GM03348 (cell line): ENCODE data around the gene NCS1.
"Not testable (repeated sequence)": the region's sequence is repeated elsewhere in the genome, so short reads cannot be mapped to it uniquely, and the experiment has no call there.

ENCODE experiments used
- DNase-seq: peaks from one replicate; pipeline ENCODE4 v3.0.0; 2012; ENCODE audit warnings: low spot score

Gene NCS1

DNA sequence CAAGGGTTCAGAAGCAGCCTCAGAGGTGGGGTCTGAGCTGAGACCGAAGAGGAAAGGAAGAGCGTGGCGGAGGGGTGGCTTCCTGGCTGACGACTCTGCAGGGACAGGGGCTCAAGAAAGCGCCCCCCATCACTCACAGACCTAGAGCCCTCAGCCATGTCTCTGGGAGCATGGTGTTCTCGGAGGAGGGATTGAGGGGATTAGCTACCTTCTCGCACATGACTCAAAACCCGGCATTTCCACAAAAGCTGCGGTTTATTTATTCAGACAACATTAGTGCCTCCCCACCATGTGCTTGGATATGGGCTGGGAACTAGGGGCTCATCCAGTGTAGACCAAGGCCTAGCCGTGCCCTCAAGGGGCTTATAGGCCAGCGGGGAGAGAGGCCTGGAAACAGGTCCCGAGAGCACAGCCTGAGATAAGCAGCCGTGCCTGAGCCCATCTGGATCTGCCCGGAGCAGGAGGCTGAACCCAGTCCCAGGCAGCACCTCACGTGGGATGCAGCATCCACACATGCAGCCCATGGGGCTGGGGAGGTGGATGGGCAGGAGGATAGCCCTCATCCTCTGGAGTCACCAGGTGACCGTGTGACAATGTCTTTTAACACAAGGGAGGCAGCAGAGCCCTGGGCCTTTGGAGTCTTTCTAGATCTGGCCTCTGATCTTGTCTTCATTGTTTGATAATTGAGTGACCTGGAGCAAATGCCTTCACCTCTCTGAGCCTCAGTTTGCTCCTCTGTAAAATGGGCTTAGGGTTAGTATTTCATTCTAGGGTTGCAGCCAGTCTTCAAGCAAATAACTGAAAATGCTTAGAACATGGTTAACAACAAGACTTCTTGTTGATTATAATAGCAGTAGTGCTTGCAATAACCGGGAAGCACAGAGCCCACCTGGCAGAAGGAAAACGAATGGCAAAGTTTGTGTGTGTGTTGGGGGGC is 92.5 kb downstream of the NCS1 start:
- DNase-seq: no peak

DNA sequence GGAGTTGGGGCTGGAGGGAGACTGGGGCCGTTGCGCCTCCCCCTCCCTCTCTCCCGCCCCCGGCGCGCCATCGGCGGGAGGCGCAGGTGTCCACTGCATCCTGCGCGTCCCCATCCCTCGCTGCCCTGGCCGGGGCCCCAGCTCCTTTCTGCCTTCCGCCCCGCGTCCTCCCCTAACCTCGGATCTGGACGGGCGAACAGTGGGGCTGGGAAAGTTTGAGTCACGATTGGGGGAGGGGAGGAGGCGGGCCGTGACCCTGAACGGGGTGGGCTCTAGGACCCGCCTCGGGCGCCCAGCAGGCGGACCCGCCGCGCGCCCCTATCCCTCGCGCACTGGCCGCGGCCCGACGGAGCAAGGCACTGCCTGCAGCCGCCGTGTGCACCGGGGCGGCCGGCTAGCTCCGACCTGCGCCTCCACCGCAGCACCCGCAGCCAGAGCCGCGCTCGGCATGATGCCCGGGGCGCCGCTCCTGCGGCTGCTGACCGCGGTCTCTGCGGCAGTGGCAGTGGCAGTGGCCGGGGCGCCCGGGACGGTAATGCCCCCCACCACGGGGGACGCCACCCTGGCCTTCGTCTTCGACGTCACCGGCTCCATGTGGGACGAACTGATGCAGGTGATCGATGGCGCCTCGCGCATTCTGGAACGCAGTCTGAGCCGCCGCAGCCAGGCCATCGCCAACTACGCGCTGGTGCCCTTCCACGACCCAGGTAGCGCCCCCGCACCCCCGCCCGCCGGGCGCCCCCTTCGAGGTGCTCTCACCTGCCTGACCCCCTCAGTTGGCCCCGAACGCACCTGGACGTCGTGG is 93.4 kb downstream of the NCS1 start, which contains the start of gene HMCN2:
Gene HMCN2, plus strand, starts transcription at position 330 of the 805 bp plus-strand sequence. Its CDS starts 119 bp downstream, at position 449.
- DNase-seq: no peak

DNA sequence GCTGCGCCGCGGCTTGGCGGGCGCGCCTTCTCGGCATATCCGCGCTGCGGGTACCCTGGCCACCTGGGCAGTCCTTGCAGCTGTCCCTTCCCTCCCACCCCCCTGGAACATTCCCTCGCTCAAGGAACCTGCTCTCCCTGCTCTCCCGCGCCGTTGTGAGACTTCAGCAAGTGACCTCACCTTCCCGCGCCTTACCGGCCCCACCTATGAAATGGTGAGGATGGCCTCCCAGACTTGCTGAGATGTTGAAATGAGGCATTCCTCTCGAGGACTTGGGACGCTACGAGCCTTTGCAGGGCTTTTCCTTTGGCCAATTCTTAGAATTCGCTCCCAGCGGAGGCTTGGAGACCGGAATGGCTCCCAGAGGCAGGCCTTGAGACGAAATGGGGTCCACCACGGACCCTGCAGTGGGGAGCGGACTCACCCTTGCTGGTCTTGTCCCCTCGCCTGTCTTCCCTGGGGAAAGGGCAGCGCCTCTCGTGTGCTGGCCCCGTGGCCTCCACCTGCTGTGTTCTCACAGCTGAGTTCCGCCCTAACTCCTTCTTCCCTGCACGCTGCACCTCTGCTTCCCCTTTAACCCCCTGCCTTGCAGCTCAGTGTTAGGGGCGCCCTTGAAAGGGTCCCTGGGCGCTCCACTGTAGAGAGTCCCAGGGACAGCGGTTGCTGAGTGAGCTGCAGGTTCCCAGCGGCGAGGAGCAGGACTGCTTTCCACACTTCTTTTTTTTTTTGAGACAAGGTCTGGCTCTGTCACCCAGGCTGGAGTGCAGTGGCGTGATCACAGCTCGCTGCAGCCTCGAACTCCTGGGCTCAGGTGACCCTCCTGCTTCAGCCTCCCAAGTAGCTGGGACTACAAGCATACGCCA is 94.3 kb downstream of the NCS1 start:
- no peak for DNase-seq

DNA sequence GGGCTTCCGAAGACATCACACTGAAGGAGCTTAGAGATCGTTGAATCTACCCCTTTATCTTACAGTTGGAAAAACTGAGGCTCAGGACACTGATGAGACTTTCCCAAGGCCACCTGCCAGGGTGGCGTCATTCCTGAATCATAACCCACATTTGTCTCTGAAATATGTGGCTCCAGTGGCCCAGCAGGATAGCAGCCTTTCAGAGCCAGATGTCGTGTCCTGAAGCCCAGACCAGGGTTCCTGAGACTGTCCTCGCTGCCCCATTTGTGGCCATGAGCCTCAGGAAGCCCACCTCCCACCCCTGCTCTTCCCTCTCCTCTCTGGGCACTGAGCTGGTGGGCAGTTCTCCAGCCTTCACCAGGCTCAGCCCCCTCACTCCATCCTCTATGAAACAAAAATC is 95.7 kb downstream of the NCS1 start:
- no peak for DNase-seq

DNA sequence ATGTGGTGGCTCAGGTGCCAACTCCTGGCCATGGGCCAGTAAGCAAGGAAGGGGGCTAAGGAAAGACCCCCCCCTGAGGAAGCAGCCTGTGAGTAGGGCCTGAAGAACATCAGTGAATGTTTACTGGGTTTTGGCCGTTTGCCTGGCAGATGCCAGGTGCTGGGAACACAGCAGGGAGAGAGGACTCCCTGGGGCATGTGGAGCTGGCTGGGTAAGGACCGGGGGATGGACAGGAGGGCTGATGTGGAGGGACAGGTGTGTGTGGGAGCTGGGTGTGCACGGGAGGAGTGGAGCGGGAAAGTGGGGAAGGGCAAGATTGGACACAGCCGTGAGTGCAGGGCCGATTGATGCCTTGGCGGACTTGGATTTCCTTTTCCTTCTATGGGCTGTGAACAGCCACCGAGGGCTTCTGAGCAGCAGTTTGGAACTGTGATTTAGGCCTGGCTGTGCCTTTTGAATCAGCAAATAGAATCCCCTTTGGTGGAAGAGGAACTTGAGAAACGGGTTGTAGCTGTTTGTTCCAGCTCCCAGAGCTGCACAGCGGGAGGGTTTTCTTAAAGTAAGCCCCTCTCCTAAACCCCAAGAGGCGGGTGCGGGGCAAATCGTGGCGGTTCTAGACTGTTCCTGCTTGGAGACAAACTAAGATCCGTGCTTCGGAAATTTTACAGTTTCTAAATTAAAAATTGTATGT is 96.5 kb downstream of the NCS1 start:
- DNase-seq: no peak

DNA sequence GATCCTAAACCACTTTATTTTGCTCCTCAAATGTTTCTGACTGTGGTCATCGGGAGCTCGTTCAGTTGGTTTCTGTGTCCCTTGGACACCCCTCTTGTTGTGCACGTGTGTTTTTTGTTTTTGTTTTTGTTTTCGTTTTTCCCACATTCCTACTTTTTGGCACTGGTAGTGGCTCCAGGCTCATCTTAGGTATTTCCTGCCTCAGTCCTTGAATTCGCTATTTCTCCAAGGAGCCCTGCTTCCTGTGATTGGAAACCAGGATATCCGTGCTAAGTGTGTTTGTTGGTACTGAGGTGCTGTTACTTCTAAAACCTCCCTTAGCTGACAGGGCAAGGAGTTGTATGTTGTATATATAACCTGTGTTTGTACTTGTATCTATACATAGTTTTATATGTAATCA is 99.3 kb downstream of the NCS1 start:
- no peak for DNase-seq

DNA sequence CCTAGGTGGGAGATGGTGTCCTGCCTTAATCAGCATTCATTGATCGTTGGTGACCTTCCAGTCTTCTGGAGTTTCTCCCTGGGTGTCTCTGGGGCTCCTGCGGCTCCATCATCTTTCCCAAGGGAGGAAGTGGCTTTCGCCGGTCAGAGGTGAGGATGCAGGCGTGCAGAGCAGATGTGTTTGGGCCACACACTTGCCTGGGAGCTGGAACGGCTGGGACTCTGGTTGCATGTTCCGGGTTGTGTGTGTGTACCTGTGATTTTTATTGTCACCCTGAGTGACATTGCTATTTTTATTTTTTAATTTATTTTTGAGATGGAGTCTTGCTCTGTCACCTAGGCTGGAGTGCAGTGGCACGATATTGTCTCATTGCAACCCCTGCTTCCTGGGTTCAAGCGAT is 103.0 kb downstream of the NCS1 start:
- DNase-seq: no peak

DNA sequence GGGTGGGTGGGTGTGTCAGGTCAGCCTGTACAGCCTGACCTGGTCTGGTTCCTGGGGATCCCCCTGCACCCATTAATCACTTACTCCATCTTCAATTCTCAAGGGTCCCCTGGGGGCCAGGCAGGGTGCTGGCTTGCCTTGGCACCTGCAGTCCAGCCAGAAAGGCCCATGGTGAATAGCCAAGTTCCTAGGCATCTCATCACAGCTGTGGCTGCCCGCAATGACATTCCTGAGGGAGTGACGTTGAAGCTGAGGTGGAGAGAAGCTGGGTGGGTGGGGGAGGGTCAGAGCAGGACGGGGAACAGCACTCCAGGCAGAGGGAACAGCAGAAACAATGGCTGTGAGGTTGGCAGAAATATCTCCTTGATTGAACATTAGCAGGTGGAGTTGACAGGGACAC is 103.9 kb downstream of the NCS1 start:
- DNase-seq: peak; percentile 71

DNA sequence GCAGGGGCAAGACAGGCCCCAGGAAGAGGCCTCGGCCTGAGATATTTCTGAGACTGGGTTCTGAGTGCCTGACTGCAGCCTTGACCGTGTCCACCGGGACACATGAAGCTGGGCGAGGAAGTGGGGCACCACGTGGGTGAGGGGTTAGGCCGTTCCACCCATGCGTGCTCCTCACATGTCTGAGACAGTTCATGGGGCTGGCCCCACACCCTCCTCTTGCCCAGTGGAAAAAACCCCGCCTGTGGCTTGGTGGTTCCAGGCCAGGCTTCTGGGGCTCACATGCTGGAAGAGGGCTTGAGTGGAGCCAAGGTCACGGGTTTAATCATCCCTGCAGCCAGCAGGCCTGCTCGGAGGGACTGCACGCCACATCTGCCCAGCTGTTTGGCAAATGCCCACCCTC is 104.8 kb downstream of the NCS1 start:
- DNase-seq: no peak

DNA sequence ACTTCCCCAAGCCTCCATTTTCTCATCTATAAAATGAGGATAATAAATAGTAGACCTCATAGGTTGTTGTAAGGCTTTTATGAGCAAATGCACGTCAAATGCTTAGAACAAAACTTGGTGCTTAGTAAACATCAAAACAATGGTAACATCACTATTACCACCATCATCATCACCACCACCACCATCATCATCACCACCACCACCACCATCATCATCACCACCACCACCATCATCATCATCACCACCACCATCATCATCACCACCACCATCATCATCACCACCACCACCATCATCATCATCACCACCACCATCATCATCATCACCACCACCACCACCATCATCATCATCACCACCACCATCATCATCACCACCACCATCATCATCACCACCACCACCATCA is 105.3 kb downstream of the NCS1 start:
- not testable (repeated sequence) for DNase-seq

DNA sequence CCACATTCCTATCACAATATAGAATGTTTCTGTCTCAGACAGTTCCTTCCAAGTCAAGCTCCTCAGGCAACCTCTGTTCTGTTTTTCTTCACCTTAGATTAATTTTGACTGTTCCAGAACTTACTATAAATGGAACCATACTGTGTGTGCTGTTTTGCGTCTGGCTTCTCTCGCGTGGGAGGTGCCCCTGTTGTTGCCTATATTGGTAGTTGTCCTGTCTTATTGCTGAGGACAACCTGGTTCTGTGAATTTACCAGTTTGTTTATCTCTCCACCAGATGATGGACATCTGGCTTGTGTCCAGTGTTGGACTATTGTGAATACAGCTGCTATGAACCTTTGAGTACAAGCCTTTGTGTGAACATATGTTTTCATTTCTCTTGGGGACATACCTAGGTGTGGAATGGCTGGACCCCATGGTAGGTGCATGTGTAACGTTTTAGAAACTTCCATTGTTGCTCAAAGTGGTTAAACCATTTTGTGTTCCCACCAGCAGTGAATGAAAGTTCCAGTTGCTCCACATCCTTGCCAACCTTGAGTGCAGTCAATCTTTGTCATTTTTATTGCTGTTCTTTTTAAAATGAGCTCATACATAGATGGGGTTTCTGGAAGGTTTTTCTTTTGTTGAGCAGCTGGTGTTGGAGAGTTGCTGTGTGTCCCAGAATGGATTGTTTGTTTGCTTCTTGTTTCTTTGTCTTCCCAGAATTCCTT is 111.5 kb downstream of the NCS1 start:
- no peak for DNase-seq

DNA sequence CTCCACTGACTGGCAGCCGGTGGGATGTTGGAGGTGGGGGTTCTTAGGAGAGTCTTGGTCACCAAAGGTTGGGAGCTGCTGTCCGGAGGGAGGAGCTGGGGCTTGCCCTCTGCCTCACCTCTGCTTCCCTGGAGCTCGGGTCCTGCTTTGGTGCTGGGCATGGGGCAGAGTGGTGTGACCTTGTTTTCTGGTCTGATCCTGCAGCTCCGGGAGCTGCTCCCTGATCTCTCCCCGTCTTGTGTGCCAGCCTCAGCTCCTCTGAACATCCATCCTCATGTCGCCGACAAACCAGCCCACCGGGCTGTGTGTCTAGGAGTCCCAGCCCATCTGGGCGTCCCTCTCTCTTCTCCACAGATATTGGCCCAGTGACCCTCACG is 112.0 kb downstream of the NCS1 start:
- DNase-seq: no peak

DNA sequence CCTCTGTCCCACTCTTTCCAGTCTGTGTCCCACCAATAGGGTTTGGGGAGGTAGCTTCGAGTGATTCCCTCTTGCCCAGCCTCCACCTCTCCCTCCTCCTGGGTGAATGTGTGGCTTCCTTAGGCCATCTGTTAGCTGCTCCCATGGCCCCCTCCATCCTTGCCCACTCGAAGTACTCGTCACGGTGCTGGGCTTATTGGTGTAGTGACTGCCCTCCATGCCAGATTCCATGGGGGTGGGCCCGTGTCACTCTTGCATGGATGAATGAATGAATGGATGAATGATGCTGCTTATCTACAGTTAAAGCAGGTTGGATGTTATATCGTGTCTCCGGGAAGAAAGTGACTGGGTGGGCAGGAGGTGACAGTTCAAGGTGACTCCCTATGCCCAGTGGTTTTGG is 112.5 kb downstream of the NCS1 start:
- DNase-seq: no peak

DNA sequence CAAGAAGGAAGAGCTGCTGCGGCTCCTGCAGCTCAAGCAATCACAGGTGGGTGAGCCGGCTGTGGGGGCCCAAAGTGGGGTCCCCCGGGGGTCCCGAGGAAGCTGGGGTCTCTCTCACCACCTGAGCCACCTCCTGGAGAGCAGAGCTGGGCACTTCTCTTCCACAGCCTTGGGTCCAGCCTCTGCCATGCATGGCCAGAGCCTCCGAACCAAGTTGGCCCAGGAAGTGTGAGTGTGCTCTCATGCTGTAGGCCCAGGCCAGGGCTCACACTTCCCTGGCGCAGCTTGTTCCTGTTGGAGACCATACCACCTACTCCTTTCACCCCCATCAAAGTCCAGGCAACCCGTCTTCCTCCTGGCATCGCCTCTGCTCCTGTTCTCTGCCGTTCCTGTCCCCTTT is 113.1 kb downstream of the NCS1 start:
- DNase-seq: no peak

DNA sequence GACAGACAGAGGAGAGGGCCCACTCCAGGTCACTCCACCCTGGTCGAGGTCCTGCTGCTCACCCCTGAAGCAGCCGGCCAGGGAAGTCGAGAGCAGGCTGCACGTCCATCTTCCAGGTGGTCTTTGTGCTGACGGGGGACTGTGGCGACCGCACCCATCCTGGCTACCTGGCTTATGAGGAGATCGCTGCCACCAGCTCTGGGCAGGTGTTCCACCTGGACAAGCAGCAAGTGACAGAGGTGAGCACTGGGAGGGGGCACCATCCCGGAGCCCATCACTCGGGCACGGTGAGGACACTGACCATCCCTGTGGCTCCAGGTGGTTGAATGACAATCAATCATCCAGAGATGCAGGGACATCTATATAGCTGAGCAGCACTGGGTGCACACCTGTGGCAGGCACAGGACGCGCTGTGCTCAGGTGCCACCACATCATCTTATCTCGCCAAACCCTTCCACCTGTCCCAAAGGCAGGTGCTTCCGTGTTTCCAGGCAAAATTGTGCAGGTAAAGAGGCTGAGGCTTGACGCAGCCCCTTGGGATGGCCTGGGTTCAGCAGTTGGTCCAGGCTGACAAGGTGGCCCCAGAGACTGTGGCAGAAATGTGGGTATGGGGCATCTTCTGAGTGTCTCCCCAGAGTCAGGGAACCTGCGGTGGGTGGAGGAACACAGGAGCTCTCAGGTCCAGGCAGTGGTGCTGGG is 114.0 kb downstream of the NCS1 start:
- no peak for DNase-seq
